ENCODE measurements around the gene GBX1. TPM values are rescaled to one million over a fixed set of nuclear protein-coding genes. Genes with fewer than 3 reads are reported as not detected.

GBX1 gene
- total and polyA plus RNA-seq, 4 donors, result not detected

- Histone ChIP-seq H3K27me3 (ENCODE audit: control insufficient read depth in 3 of 3, insufficient read depth in 3 of 3, low read length in 2 of 3) (no peaks in the 10 kb centered on the region), H3K27ac (ENCODE audit: low read depth in 1 of 2, low read length in 1 of 2) (no peak overlapping the region), H3K4me3 (no peak overlapping the region), H3K9ac (ENCODE audit: insufficient read depth in 1 of 2, low read length in 2 of 2) (no peak overlapping the region), H3K9me3 (ENCODE audit: control insufficient read depth in 4 of 4, insufficient read depth in 3 of 4, low read length in 3 of 4) (no peaks in the 10 kb centered on the region), H3K36me3 (ENCODE audit: control insufficient read depth in 4 of 4, insufficient read depth in 4 of 4, low read length in 4 of 4) (peaks cover 5 to 68% (median 30%) of the 10 kb centered on the region in 4 donors), H3K4me1 (ENCODE audit: control insufficient read depth in 5 of 5, insufficient read depth in 5 of 5, low read length in 5 of 5) (peaks cover 0 to 7% (median 0%) of the 10 kb centered on the region in 5 donors)
- WGBS, 2 donors, result 96 to 97% methylated on average over 7 of the region's 7 CpGs
- no peak for ATAC-seq (ENCODE audit: insufficient read depth, low FRiP score)
- TF ChIP-seq, protein P1, sequence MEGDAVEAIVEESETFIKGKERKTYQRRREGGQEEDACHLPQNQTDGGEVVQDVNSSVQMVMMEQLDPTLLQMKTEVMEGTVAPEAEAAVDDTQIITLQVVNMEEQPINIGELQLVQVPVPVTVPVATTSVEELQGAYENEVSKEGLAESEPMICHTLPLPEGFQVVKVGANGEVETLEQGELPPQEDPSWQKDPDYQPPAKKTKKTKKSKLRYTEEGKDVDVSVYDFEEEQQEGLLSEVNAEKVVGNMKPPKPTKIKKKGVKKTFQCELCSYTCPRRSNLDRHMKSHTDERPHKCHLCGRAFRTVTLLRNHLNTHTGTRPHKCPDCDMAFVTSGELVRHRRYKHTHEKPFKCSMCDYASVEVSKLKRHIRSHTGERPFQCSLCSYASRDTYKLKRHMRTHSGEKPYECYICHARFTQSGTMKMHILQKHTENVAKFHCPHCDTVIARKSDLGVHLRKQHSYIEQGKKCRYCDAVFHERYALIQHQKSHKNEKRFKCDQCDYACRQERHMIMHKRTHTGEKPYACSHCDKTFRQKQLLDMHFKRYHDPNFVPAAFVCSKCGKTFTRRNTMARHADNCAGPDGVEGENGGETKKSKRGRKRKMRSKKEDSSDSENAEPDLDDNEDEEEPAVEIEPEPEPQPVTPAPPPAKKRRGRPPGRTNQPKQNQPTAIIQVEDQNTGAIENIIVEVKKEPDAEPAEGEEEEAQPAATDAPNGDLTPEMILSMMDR (IDR thresholded peaks at IDR 0.05; ENCODE audit: control extremely low read depth, extremely low read depth), result no peak
- DNase-seq, result no peak
Measured at GRCh38 chr7:151140826-151141225, 26.7 kb downstream of the GBX1 start.

- Histone ChIP-seq H3K27ac (ENCODE audit: low read depth in 1 of 2, low read length in 1 of 2) (no peak overlapping the region), H3K4me1 (ENCODE audit: control insufficient read depth in 5 of 5, insufficient read depth in 5 of 5, low read length in 5 of 5) (peaks cover 0 to 7% (median 0%) of the 10 kb centered on the region in 5 donors), H3K36me3 (ENCODE audit: control insufficient read depth in 4 of 4, insufficient read depth in 4 of 4, low read length in 4 of 4) (peaks cover 5 to 78% (median 35%) of the 10 kb centered on the region in 4 donors), H3K4me3 (no peak overlapping the region), H3K9me3 (ENCODE audit: control insufficient read depth in 4 of 4, insufficient read depth in 3 of 4, low read length in 3 of 4) (no peaks in the 10 kb centered on the region), H3K9ac (ENCODE audit: insufficient read depth in 1 of 2, low read length in 2 of 2) (no peak overlapping the region), H3K27me3 (ENCODE audit: control insufficient read depth in 3 of 3, insufficient read depth in 3 of 3, low read length in 2 of 3) (no peaks in the 10 kb centered on the region)
- TF ChIP-seq, protein P1 (IDR thresholded peaks at IDR 0.05; ENCODE audit: control extremely low read depth, extremely low read depth), result no peak
- DNase-seq (no peak), ATAC-seq (ENCODE audit: insufficient read depth, low FRiP score) (no peak)
- WGBS, 2 donors, result 93 to 95% methylated on average over 9 of the region's 9 CpGs
Measured at GRCh38 chr7:151139791-151140190, 27.7 kb downstream of the GBX1 start.

- H3K36me3 ChIP-seq (ENCODE audit: control insufficient read depth in 4 of 4, insufficient read depth in 4 of 4, low read length in 4 of 4), result peaks cover 5 to 81% (median 36%) of the 10 kb centered on the region in 4 donors
- H3K9ac ChIP-seq (ENCODE audit: insufficient read depth in 1 of 2, low read length in 2 of 2), result no peak overlapping the region
- H3K9me3 ChIP-seq (ENCODE audit: control insufficient read depth in 4 of 4, insufficient read depth in 3 of 4, low read length in 3 of 4), result no peaks in the 10 kb centered on the region
- no peak overlapping the region for H3K4me3 ChIP-seq
- WGBS, 2 donors, result 90 to 92% methylated on average over 18 of the region's 18 CpGs
- no peak for DNase-seq
- H3K4me1 ChIP-seq (ENCODE audit: control insufficient read depth in 5 of 5, insufficient read depth in 5 of 5, low read length in 5 of 5), result peaks cover 0 to 7% (median 0%) of the 10 kb centered on the region in 5 donors
- H3K27ac ChIP-seq (ENCODE audit: low read depth in 1 of 2, low read length in 1 of 2), result no peak overlapping the region
- H3K27me3 ChIP-seq (ENCODE audit: control insufficient read depth in 3 of 3, insufficient read depth in 3 of 3, low read length in 2 of 3), result no peaks in the 10 kb centered on the region
- ATAC-seq (ENCODE audit: insufficient read depth, low FRiP score), result no peak
- TF ChIP-seq, protein P1 (IDR thresholded peaks at IDR 0.05; ENCODE audit: control extremely low read depth, extremely low read depth), result no peak
Measured at GRCh38 chr7:151139071-151139790, 28.3 kb downstream of the GBX1 start.
